ENCODE results near the gene KLHDC3.

Gene KLHDC3

DNA sequence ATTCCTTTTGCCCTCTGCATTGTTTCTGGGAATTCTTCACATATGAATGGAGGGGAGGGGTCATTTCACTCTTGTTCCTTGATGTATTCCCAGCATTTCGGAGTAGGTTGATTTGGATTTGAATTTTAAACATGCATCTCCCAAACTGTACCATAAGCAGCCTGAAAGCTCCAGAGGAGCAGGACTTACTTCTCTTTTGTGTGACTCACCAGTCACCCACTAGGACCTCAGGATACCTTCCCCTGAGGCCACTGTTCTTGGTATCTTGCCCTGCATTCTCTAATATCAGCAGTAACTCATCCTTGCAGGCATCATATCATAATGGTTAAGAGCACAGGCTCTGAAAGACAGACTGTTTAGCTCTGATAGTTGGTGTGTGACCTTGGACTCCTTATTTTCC, 44.5 kb downstream of the KLHDC3 start:
- DNase-seq (ENCODE audit: low spot score), result no peak

DNA sequence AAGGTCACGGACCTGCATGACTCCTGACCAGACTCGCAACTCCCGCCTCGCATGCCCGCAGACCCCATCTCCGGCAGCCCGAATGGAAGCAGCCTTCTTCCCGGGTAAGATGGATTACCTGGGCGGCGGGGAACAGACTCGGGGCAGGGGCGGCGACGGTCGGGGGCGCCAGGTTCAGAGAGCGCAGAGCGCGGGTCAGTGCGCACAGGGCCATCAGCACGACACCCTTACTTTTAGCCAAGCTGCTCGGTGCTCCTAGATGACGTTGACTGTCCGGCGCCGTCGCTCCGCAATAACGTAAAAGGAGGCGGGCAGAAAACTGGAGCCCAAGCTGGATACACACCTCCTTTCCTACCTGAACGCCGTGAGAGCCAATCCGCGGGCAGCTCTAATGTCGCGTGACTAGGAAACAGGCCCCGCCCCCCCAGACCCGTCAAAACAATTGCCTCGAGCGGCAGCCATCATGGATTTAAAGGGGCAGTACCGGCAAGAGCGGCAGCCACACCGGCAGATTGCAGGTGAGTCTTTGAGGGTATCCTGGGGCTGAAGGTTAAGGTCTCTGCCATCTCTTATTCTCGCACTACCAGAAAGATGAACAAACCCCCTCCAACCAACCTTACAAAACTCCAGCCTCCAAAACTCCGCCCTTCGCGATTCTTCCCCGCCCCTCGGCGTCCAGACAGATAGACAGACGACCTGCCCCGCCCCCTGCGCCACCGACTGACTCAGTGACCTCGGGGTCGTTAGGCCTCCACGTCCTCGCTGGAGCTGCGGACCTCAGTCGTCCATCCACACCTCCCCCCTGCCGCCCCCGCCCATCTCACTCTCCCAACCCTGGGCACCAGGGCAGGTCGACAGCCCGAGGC, 45.4 kb downstream of the KLHDC3 start, which contains the start of the genes KLC4 and MRPL2:
KLC4 (plus strand) TSS at position 464 of the 866 bp plus-strand sequence. CDS start 1,705 bp downstream, outside the sequence.
MRPL2 (minus strand) TSS at position 267 of the 866 bp plus-strand sequence; CDS start at position 214, 53 bp downstream.
- DNase-seq (ENCODE audit: low spot score), result peak; percentile 99

- DNase-seq (ENCODE audit: low spot score), result peak; percentile 25
Observed at GRCh38 chr6:43060034-43060754, 46.1 kb downstream of the KLHDC3 start.

GRCh38 chr6:43060755-43061633, 46.9 kb downstream of the KLHDC3 start:
- no peak for DNase-seq (ENCODE audit: low spot score)

DNA sequence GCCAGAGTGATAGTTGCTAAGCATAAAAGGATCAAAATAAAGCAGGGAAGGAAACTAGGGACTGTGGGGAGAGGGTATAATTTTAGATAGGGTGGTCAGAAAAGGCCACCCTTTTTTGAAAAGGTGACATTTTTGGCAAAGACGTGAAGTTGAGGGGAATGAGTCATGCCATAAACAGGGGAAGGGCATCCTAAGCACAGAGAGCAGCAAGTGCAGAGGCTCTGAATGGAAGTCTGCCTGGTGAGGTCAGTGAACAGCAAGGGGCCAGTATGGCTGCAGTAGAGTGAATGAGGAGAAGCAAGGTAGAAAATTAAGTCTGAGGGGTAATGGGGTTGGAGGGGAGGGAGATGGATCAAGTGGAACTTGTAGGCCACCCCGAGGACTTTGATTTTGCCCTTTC, 47.8 kb downstream of the KLHDC3 start:
- no peak for DNase-seq (ENCODE audit: low spot score)

- no peak for DNase-seq (ENCODE audit: low spot score)
Observed at GRCh38 chr6:43062818-43063217, 48.8 kb downstream of the KLHDC3 start.

GRCh38 chr6:43070028-43070632, 56.1 kb downstream of the KLHDC3 start:
- DNase-seq (ENCODE audit: low spot score), result peak; percentile 79

Measured in GM03348 (cell line).